A549 (cell line): ENCODE measurements around the gene CACNA1C.

ENCODE experiments used
- BCL3 ChIP-seq: fragments of >200 bp; sonication (Bioruptor Twin); formaldehyde crosslinking; IDR thresholded peaks from 3 replicates; pipeline ENCODE4 v1.6.1; 2016
- BHLHE40 ChIP-seq: IDR thresholded peaks from 2 replicates; pipeline ENCODE4 v1.6.1; 2012; ENCODE audit warnings: low read depth, low read length, inconsistent platforms
- CTCF ChIP-seq: fragments of >200 bp; sonication (Bioruptor Twin); formaldehyde crosslinking; IDR thresholded peaks from 3 replicates; pipeline ENCODE4 v1.5.1; 2016
- HOXA7 ChIP-seq: fragments of 250-450 bp; sonication (Bioruptor Pico); IDR thresholded peaks from 2 replicates; pipeline ENCODE4 v1.5.0; 2020; ENCODE audit warnings: mild to moderate bottlenecking, moderate library complexity
- MAFK ChIP-seq: fragments of 450-650 bp; IDR thresholded peaks from 2 replicates; pipeline ENCODE4 v1.6.1; 2014; ENCODE audit not compliant: partially characterized antibody
- MYC ChIP-seq: IDR thresholded peaks from 2 replicates; pipeline ENCODE4 v1.6.1; 2012; ENCODE audit warnings: mild to moderate bottlenecking, inconsistent platforms, low read length, improper control_type of control experiment, borderline replicate concordance
- NR3C1 ChIP-seq: fragments of >200 bp; sonication (Bioruptor Twin); formaldehyde crosslinking; IDR thresholded peaks from 3 replicates; pipeline ENCODE4 v1.6.1; 2017
- RAD21 ChIP-seq, 2 experiments: fragments of >200 bp in 1 of 2; sonication (Bioruptor Twin) in 1 of 2; formaldehyde crosslinking in 1 of 2; IDR thresholded peaks in 1 of 2; conservative IDR thresholded peaks in 1 of 2; 2 replicates in 1 of 2; 3 replicates in 1 of 2; pipeline ENCODE4 v1.6.1; 2012 to 2018; ENCODE audit warnings: inconsistent platforms in 1 of 2

DNA sequence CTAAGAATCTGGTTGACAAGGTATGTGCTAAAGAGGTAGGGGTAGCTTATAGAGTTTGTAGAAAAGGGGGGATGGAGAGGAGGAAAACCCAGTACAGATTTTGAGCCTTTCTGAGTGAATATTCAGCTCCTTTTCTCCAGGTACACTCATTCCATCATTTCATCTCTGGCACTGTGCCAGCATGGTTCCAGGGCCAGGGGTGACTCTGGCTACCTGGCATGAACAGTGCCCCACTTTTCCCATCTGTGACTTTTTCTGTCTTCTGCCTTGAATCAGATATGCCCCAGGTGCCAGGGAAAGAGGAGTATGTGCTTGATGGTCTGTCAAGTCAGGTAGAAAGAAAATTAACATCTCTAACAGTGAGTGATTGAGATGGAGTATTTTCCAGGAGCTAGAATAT lies 175.7 kb downstream of the CACNA1C start:
- TF ChIP-seq CTCF = no peak
- no peak for TF ChIP-seq RAD21 (conservative IDR thresholded peaks at IDR 0.05 in 1 of 2, IDR thresholded peaks at IDR 0.05 in 1 of 2)
- TF ChIP-seq HOXA7 (CRISPR knock-in tag) = no peak
- no peak for TF ChIP-seq BHLHE40
- TF ChIP-seq MAFK = no peak
- no peak for TF ChIP-seq BCL3
- TF ChIP-seq MYC = no peak
- TF ChIP-seq NR3C1 = no peak
